Stimulated activated CD8-positive, alpha-beta memory T cell treated with anti-CD3 and anti-CD28 coated beads, Interleukin-7, amount 100 ng/mL, for 24 hours (primary cell): Measurements from ENCODE around the gene PLXNB1.
"Not testable (repeated sequence)": the region's sequence is repeated elsewhere in the genome, so short reads cannot be mapped to it uniquely, and the experiment has no call there.

Source experiments
- DNase-seq: peaks from one replicate; pipeline ENCODE4 v3.0.0-alpha.2; 2020; ENCODE audit warnings: low read depth

Gene PLXNB1

GRCh38 chr3:48429960-48430707 lies at the start of gene PLXNB1:
TSS of gene PLXNB1 (minus strand) at chr3:48430086. CDS start at chr3:48424611, 5,475 bp downstream.
- no peak for DNase-seq

- no peak for DNase-seq
These were observed 49.0 kb upstream of the PLXNB1 start for GRCh38 chr3:48478626-48479555.

- no peak for DNase-seq
These were observed 48.2 kb upstream of the PLXNB1 start for GRCh38 chr3:48477959-48478520.

- DNase-seq, result no peak
These were observed 46.7 kb upstream of the PLXNB1 start for GRCh38 chr3:48476426-48477053.

GRCh38 chr3:48475188-48475587 lies 45.3 kb upstream of the PLXNB1 start:
- DNase-seq, result no peak

- DNase-seq, result no peak
These were observed 44.7 kb upstream of the PLXNB1 start for GRCh38 chr3:48474619-48475018.

GRCh38 chr3:48474031-48474430 lies 44.1 kb upstream of the PLXNB1 start:
- DNase-seq, result not testable (repeated sequence)

- no peak for DNase-seq
These were observed 43.7 kb upstream of the PLXNB1 start for GRCh38 chr3:48473617-48473952.

GRCh38 chr3:48472923-48473616 lies 43.2 kb upstream of the PLXNB1 start:
- peak; percentile 86 for DNase-seq

- peak; percentile 19 for DNase-seq
These were observed 42.7 kb upstream of the PLXNB1 start for GRCh38 chr3:48472673-48472922.

GRCh38 chr3:48470286-48470685 lies 40.4 kb upstream of the PLXNB1 start:
- no peak for DNase-seq

GRCh38 chr3:48469046-48469915 lies 39.4 kb upstream of the PLXNB1 start:
- no peak for DNase-seq

- no peak for DNase-seq
These were observed 38.4 kb upstream of the PLXNB1 start for GRCh38 chr3:48468329-48468731.

- no peak for DNase-seq
These were observed 37.8 kb upstream of the PLXNB1 start for GRCh38 chr3:48467473-48468267.

- DNase-seq, result no peak
These were observed 37.2 kb upstream of the PLXNB1 start for GRCh38 chr3:48467110-48467454.

GRCh38 chr3:48466386-48467109 lies 36.7 kb upstream of the PLXNB1 start:
- no peak for DNase-seq

GRCh38 chr3:48465531-48466378 lies 35.9 kb upstream of the PLXNB1 start:
- DNase-seq, result peak; percentile 49

- DNase-seq, result no peak
These were observed 35.3 kb upstream of the PLXNB1 start for GRCh38 chr3:48465237-48465530.

- no peak for DNase-seq
These were observed 34.9 kb upstream of the PLXNB1 start for GRCh38 chr3:48464713-48465221.
